Brain microvascular endothelial cell (primary cell): ENCODE measurements around the gene SAFB2.
"Not testable (repeated sequence)": the region's sequence is repeated elsewhere in the genome, so short reads cannot be mapped to it uniquely, and the experiment has no call there.

Experiments used
- DNase-seq: peaks from one replicate; pipeline ENCODE4 v3.0.0-alpha.2; 2020
- H3K27ac ChIP-seq: fragments of 250-450 bp; sonication (Bioruptor Pico); 2 replicates; pipeline ENCODE4 v1.5.1; 2020; ENCODE audit warnings: mild to moderate bottlenecking, moderate library complexity
- H3K27me3 ChIP-seq: fragments of 250-450 bp; sonication (Bioruptor Pico); replicated peaks from 2 replicates; pipeline ENCODE4 v1.5.1; 2020; ENCODE audit warnings: mild to moderate bottlenecking
- H3K36me3 ChIP-seq: fragments of 250-450 bp; sonication (Bioruptor Pico); replicated peaks from 2 replicates; pipeline ENCODE4 v1.5.1; 2020; ENCODE audit warnings: mild to moderate bottlenecking
- H3K4me3 ChIP-seq: 2 replicates; pipeline ENCODE4 v1.5.1; 2011; ENCODE audit warnings: low read depth, mild to moderate bottlenecking, control low read depth, low read length, moderate library complexity
- CTCF ChIP-seq: IDR thresholded peaks from 2 replicates; pipeline ENCODE4 v1.5.1; 2011; ENCODE audit warnings: low read depth, mild to moderate bottlenecking, moderate library complexity, low read length, control low read depth, inconsistent platforms; ENCODE audit errors: missing control alignments
- in situ Hi-C: cut with HindIII; loops from 2 replicates; pipeline ENCODE4 v1.10.0; 2017; ENCODE audit warnings: low sequenced_read_pairs, low pct_ligation_motif_present

SAFB2 gene

DNA sequence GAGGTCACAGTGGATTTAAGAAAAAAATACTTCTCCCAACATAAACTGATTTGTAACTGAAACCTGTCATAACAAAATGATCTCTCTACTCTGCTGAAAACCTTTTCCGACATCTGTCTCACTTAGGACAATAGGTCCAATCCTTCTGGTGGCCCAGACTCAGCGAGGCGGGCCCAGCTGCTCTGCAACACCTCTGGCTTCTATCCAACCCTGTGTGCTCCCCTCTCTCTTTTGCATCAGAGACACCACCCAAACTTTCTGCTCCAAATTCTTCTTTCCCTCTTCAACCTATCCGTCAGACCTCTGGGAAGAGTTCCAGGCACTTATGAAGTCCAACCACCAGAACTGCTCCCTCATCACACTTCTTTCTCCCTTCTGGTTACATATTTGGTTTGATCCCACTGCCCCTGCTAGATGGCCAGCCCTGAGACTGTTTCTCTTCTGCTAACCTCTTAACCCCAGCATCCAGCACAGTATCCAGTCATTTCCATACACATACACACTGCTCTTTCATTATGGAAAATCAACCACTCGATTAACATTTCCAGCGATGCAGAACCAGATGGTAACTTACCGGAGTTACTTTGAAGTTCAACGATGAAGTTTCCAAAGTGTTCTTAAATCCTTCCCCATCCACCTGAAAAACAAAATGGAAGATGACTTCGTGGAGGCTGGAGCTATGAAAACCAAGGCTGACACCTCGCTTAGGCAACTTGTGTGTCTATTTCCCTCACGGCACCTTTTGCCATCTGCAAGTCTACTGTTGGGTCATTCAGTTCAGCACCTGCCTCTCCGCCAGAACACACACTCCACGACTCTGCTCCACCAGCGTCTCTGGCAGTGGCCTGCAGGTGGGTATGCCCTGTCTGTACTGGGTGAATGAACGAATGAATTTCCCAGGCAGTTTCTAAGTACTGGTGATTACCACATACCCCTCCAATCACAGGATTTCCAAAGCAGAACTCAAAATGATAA lies 9.4 kb downstream of the SAFB2 start:
- Histone ChIP-seq H3K36me3 (peaks cover 66% of the 10 kb centered on the region), H3K27ac (no peak overlapping the region), H3K27me3 (no peaks in the 10 kb centered on the region), H3K4me3 (no peak overlapping the region)
- in situ Hi-C loops = no loop called here
- TF ChIP-seq CTCF = no peak
- DNase-seq = no peak

- DNase-seq = no peak
- Histone ChIP-seq H3K4me3 (no peak overlapping the region), H3K27me3 (no peaks in the 10 kb centered on the region), H3K27ac (no peak overlapping the region), H3K36me3 (peaks cover 78% of the 10 kb centered on the region)
- TF ChIP-seq CTCF = no peak
- in situ Hi-C loops = no loop called here
Observed at GRCh38 chr19:5609881-5610448, 12.6 kb downstream of the SAFB2 start.

DNA sequence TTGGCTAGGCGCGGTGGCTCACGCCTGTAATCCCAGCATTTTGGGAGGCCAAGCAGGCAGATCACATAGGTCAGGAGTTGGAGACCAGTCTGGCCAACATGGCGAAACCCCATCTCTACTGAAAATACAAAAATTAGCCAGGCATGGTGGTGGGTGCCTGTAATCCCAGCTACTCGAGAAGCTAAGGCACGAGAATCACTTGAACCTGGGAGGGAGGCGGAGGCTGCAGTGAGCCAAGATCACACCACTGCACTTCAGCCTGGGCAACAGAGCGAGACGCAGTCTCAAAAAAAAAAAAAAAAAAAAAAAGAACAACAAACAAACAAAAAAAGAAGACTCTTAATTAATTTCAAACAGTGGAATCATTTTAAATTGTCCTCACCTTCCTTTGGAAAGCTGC lies 13.8 kb downstream of the SAFB2 start:
- in situ Hi-C loops, H3K27me3 ChIP-seq, H3K27ac ChIP-seq, DNase-seq, H3K4me3 ChIP-seq: not testable (repeated sequence)
- peaks cover 77% of the 10 kb centered on the region for H3K36me3 ChIP-seq

DNA sequence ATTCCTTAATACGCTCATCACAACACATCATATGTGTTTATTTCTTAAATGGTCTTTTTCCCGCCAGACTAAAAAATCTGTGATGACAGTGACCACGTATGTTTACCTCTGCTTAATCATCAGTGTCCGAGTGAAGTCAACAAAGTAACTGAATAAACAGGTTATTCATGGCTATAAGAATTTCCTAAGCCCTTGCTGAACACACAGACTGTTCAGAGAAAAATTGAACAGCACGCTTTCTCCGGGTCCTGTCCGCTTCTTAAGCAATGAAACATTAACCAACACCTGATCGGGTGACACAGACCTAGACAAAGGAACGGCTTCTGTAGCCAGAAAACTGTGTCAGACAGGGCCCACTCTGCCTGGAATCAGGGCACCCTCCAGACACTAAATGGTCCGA lies 14.3 kb downstream of the SAFB2 start:
- no peak for TF ChIP-seq CTCF
- H3K27me3 ChIP-seq = no peaks in the 10 kb centered on the region
- no peak overlapping the region for H3K4me3 ChIP-seq
- H3K27ac ChIP-seq = no peak overlapping the region
- DNase-seq = no peak
- H3K36me3 ChIP-seq = peaks cover 77% of the 10 kb centered on the region
- in situ Hi-C loops = no loop called here

GRCh38 chr19:5607318-5608275 lies 15.0 kb downstream of the SAFB2 start:
- Histone ChIP-seq H3K36me3 (peaks cover 78% of the 10 kb centered on the region), H3K27me3 (no peaks in the 10 kb centered on the region), H3K4me3 (no peak overlapping the region), H3K27ac (no peak overlapping the region)
- TF ChIP-seq CTCF = no peak
- in situ Hi-C loops = no loop called here
- no peak for DNase-seq

DNA sequence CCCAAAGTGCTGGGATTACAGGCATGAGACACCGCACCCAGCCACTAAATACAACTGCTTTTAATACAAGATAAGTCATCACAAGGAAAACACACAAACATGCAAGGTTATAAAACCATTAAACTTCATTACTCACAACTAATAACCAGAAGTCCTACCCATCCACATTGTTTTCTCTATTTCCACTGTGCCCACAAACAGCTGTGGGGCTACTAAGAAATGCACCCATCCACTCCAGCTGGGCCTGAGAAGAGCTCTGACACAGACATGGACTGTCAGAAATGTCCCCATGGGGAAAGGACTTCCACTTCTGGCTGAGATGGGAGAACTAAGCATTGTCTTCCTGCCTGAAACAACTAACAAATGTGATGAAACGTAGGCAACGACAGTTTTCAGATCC lies 17.2 kb downstream of the SAFB2 start:
- Histone ChIP-seq H3K36me3 (peaks cover 82% of the 10 kb centered on the region), H3K4me3 (no peak overlapping the region), H3K27ac (no peak overlapping the region), H3K27me3 (no peaks in the 10 kb centered on the region)
- in situ Hi-C loops = no loop called here
- no peak for TF ChIP-seq CTCF
- no peak for DNase-seq
